HG03565 (cell line): ENCODE data around the gene RNF169.

Source experiments
- ATAC-seq: cut with Tn5 transposase; IDR thresholded peaks from one replicate; pipeline ENCODE4 v1.9.1; 2021; ENCODE audit warnings: mild to moderate bottlenecking, moderate library complexity; ENCODE audit not compliant: unreplicated experiment

The RNF169 gene

DNA sequence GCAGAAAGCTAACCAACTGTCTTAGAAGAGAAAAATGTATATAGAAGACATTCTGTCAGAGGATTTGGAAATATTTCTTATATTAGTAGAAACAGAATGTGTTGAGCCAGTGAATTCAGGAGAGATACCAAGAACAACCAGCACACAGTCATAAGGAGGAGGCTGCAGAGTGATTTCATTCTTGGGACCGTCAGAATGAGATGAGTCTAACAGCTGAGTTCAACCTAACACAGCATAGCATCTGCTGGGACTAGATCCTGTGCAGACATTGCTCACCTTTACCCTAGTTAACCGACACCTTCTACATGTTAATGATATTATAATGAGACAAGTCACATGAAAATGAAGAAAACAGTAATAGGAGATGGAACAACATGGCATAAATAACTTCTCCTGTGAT is 114.8 kb downstream of the RNF169 start:
- no peak for ATAC-seq

DNA sequence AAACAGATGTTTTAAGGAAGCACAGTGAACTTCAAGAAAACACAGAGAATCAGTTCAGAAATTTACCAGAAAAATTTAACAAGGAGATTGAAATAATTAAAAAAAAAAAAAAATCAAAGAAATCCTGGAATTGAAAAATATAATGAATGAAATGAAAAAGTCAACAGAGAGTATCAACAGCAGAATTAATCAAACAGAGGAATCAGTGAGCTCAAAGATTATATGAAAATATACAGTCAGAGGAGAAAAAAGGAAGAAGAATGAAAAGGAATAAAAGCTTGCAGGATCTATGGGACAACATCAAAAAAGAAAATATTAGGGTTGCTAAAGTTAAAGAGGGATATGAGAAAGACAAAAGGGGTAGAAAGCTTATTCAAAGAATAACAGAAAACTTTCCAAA is 117.9 kb downstream of the RNF169 start:
- no peak for ATAC-seq

DNA sequence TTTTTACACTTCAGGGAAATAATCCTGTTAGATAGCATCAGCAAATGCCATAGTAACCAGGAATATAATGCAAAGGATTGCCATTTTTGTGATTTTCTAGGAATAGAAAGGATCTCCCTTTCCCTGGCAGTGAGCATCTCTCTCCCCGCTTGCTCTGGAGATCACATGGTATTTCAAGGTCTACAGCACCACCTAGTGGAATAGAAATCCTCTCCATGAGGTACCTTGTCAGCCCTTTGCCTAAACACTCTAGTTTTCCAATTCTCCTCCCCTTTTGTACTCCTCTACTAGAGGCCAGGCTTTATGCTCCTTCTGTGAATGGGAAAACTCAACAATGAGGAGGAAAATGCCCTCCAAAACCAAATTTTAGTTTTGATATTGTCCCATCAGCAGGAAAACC is 121.8 kb downstream of the RNF169 start:
- ATAC-seq, result no peak

DNA sequence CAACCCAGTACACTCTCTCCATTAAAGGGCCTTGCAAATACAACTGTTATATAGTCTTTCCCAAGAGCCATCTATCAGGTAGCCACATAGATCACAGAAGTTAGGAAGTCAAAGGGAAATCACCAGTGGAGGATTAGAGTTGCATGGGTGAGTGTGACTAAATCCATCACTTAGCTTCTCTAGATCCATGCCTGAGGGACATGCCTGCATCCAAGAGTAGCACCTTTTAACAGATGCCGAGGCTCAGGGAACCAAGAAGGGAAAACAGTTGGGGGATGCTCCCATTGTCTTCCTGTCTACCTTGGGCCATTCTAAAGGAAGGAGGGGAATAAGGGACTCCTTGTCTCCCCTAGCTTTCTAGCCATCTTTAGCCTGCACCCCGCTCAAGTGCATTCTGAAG is 122.4 kb downstream of the RNF169 start:
- no peak for ATAC-seq

DNA sequence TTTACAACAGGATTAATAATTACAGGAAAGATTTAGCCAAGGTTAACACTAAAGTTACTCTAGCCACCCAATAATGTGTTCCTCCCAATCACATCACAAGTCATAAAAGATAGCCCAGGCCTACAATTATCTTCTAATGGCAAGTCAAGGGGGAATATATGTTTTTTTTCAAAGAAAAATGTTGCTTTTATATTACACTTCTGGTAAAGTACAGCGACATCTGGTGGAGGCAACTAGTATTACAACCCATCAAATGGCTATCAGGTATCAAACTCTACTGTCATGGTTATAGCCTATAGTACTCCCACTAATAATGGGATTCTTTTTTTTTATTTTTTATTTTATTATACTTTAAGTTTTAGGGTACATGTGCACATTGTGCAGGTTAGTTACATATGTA is 128.5 kb downstream of the RNF169 start:
- ATAC-seq, result no peak
